Activated T-cell treated with anti-CD3 and anti-CD28 coated beads for 1 hour (primary cell): ENCODE measurements around the gene SLC6A8.

ENCODE experiments used
- DNase-seq: peaks from one replicate; pipeline ENCODE4 v3.0.0-alpha.2; 2020; ENCODE audit warnings: low read depth

SLC6A8 gene

GRCh38 chrX:153648358-153649177 lies 39.2 kb upstream of the SLC6A8 start:
- DNase-seq, result no peak

GRCh38 chrX:153649178-153649914 lies 38.4 kb upstream of the SLC6A8 start:
- DNase-seq, result peak; percentile 17

- DNase-seq, result no peak
Measured at GRCh38 chrX:153649915-153650782, 37.6 kb upstream of the SLC6A8 start.

- no peak for DNase-seq
Measured at GRCh38 chrX:153650959-153651358, 36.8 kb upstream of the SLC6A8 start.

- no peak for DNase-seq
Measured at GRCh38 chrX:153651540-153652079, 36.1 kb upstream of the SLC6A8 start.

GRCh38 chrX:153653556-153653955 lies 34.2 kb upstream of the SLC6A8 start:
- no peak for DNase-seq

GRCh38 chrX:153657161-153657560 lies 30.6 kb upstream of the SLC6A8 start:
- no peak for DNase-seq

- no peak for DNase-seq
Measured at GRCh38 chrX:153659268-153659667, 28.5 kb upstream of the SLC6A8 start.

- DNase-seq, result peak; percentile 57
Measured at GRCh38 chrX:153662266-153662665, 25.5 kb upstream of the SLC6A8 start.

- no peak for DNase-seq
Measured at GRCh38 chrX:153665726-153666306, 21.9 kb upstream of the SLC6A8 start.

- DNase-seq, result no peak
Measured at GRCh38 chrX:153667281-153667955, 20.3 kb upstream of the SLC6A8 start.

- DNase-seq, result peak; percentile 67
Measured at GRCh38 chrX:153667956-153668396, 19.8 kb upstream of the SLC6A8 start.

GRCh38 chrX:153668423-153669173 lies 19.1 kb upstream of the SLC6A8 start:
- DNase-seq, result no peak

GRCh38 chrX:153669174-153669890 lies 18.4 kb upstream of the SLC6A8 start:
- peak; percentile 28 for DNase-seq

- DNase-seq, result no peak
Measured at GRCh38 chrX:153669901-153670731, 17.6 kb upstream of the SLC6A8 start.

GRCh38 chrX:153670748-153671588 lies 16.8 kb upstream of the SLC6A8 start:
- no peak for DNase-seq

- no peak for DNase-seq
Measured at GRCh38 chrX:153671589-153672530, 15.9 kb upstream of the SLC6A8 start.
